ENCODE data around the gene UHRF1.
A peak's percentile ranks its signal among the peaks of the same experiment; 100 is the strongest.
"Not testable (repeated sequence)": the region's sequence is repeated elsewhere in the genome, so short reads cannot be mapped to it uniquely, and the experiment has no call there.

UHRF1 gene

GRCh38 chr19:4909156-4909896, at the start of gene UHRF1:
TSS of gene UHRF1 (plus strand) at chr19:4909501. CDS start at chr19:4910886, 1,385 bp downstream.
- DNase-seq: peak; percentile 90

- DNase-seq: no peak
These were observed 49.6 kb upstream of the UHRF1 start for GRCh38 chr19:4859697-4860096.

GRCh38 chr19:4861147-4861546, 48.2 kb upstream of the UHRF1 start:
- DNase-seq: no peak

GRCh38 chr19:4866595-4867424, 42.5 kb upstream of the UHRF1 start:
- peak; percentile 88 for DNase-seq

- DNase-seq: peak; percentile 97
These were observed 41.6 kb upstream of the UHRF1 start, which contains the start of gene PLIN3 for GRCh38 chr19:4867534-4868285. TSS of gene PLIN3 (minus strand) at chr19:4867667. CDS start at chr19:4861394, 6,273 bp downstream.

GRCh38 chr19:4868286-4868834, 40.9 kb upstream of the UHRF1 start:
- no peak for DNase-seq

- peak; percentile 93 for DNase-seq
These were observed 39.1 kb upstream of the UHRF1 start for GRCh38 chr19:4870025-4870700.

GRCh38 chr19:4871711-4872110, 37.6 kb upstream of the UHRF1 start:
- DNase-seq: no peak

- DNase-seq: no peak
These were observed 35.4 kb upstream of the UHRF1 start for GRCh38 chr19:4873930-4874329.

- no peak for DNase-seq
These were observed 31.4 kb upstream of the UHRF1 start for GRCh38 chr19:4877753-4878490.

GRCh38 chr19:4878491-4878968, 30.8 kb upstream of the UHRF1 start:
- DNase-seq: peak; percentile 55

GRCh38 chr19:4879041-4879440, 30.3 kb upstream of the UHRF1 start:
- no peak for DNase-seq

- not testable (repeated sequence) for DNase-seq
These were observed 26.4 kb upstream of the UHRF1 start for GRCh38 chr19:4882874-4883273.

GRCh38 chr19:4884993-4885392, 24.3 kb upstream of the UHRF1 start:
- DNase-seq: not testable (repeated sequence)

- DNase-seq: not testable (repeated sequence)
These were observed 21.5 kb upstream of the UHRF1 start for GRCh38 chr19:4887803-4888202.

- DNase-seq: no peak
These were observed 20.1 kb upstream of the UHRF1 start for GRCh38 chr19:4889034-4889815.

GRCh38 chr19:4891066-4891465, 18.2 kb upstream of the UHRF1 start:
- no peak for DNase-seq

GRCh38 chr19:4892962-4893361, 16.3 kb upstream of the UHRF1 start:
- not testable (repeated sequence) for DNase-seq

- no peak for DNase-seq
These were observed 12.9 kb upstream of the UHRF1 start for GRCh38 chr19:4896372-4896771.

- DNase-seq: no peak
These were observed 12.2 kb upstream of the UHRF1 start for GRCh38 chr19:4897146-4897545.

- DNase-seq: not testable (repeated sequence)
These were observed 8.4 kb upstream of the UHRF1 start for GRCh38 chr19:4900879-4901278.

Measured in hematopoietic multipotent progenitor cell treated with erythropoietin and hydrocortisone succinate and interleukin-3 and kit ligand, for 4 days (in vitro differentiated cells).